SK-N-SH (cell line): ENCODE measurements around the gene FRMD5.

Source experiments
- CTCF ChIP-seq: fragments of 200-600 bp; sonication (generic); IDR thresholded peaks from 2 replicates; pipeline ENCODE4 v1.6.1; 2017; ENCODE audit warnings: antibody characterized with exemption, mild to moderate bottlenecking, moderate library complexity
- MXI1 ChIP-seq: IDR thresholded peaks from 2 replicates; pipeline ENCODE4 v1.6.1; 2012; ENCODE audit warnings: mild to moderate bottlenecking, low read depth, low read length, improper control_type of control experiment

- TF ChIP-seq MXI1, result no peak
- TF ChIP-seq CTCF, result no peak
Measured at GRCh38 chr15:43887901-43888300, 307.2 kb downstream of the FRMD5 start.
